HFFc6 (cell line): ENCODE results near the gene KRTAP10-3. TPM values are rescaled to one million over a fixed set of nuclear protein-coding genes. Genes with fewer than 3 reads are reported as not detected.

ENCODE experiments used
- DNase-seq: peaks from one replicate; pipeline ENCODE4 v3.0.0-alpha.2; 2018
- H3K27ac Mint-ChIP-seq: 2 replicates; pipeline ENCODE4 v1.8.0; 2020; ENCODE audit warnings: mild to moderate bottlenecking, mixed read lengths
- H3K27me3 Mint-ChIP-seq: 2 replicates; pipeline ENCODE4 v1.8.0; 2021; ENCODE audit warnings: mild to moderate bottlenecking, moderate library complexity, mixed read lengths; ENCODE audit not compliant: insufficient read depth
- H3K36me3 Mint-ChIP-seq: 2 replicates; pipeline ENCODE4 v1.8.0; 2021; ENCODE audit warnings: low read depth, mixed read lengths
- H3K4me1 Mint-ChIP-seq: 2 replicates; pipeline ENCODE4 v1.8.0; 2020; ENCODE audit warnings: low read depth, mixed read lengths
- H3K4me3 Mint-ChIP-seq: 2 replicates; pipeline ENCODE4 v1.8.0; 2020; ENCODE audit warnings: mild to moderate bottlenecking, moderate library complexity, mixed read lengths
- H3K9me3 Mint-ChIP-seq: 2 replicates; pipeline ENCODE4 v1.8.0; 2020; ENCODE audit warnings: mild to moderate bottlenecking, mixed read lengths
- CTCF ChIP-seq: fragments of 200-600 bp; sonication (generic); IDR thresholded peaks from 2 replicates; pipeline ENCODE4 v1.5.0; 2021; ENCODE audit warnings: antibody characterized with exemption, mild to moderate bottlenecking
- long read RNA-seq: library from polyadenylated mRNA; unstranded; transcript quantifications from one replicate; pipeline ENCODE4 v2.0.0, GENCODE V29; 2019
- total RNA-seq, 6 experiments: library from RNA; stranded (reverse); fragmentation: NEBNext Ultra II Directional; extraction: Animal tissue kit (Norgen Biotek cat#: 25700); gene quantifications; 2 replicates in 1 of 6; 3 replicates in 5 of 6; pipeline ENCODE4 v1.2.3, GENCODE V29; 2021

KRTAP10-3 gene
- total RNA-seq = not detected
- long read RNA-seq = 0 reads

GRCh38 chr21:44558695-44559094 is at the start of gene KRTAP10-3:
TSS of gene KRTAP10-3 (minus strand) at chr21:44558795. CDS start at chr21:44558715, 80 bp downstream.
- Mint-ChIP-seq H3K4me1 (no peaks in the 10 kb centered on the region), H3K4me3 (no peak within 1 kb of the TSS), H3K27me3 (peaks cover 9% of the 10 kb centered on the region), H3K9me3 (no peaks in the 10 kb centered on the region; the same call in 1 of the 2 replicates), H3K27ac (no peak within 1 kb of the TSS), H3K36me3 (no peaks in the 10 kb centered on the region)
- DNase-seq = no peak
- TF ChIP-seq CTCF = no peak

GRCh38 chr21:44606495-44606894 is 47.9 kb upstream of the KRTAP10-3 start:
- peaks cover 5% of the 10 kb centered on the region for H3K36me3 Mint-ChIP-seq
- no peak overlapping the region for H3K4me3 Mint-ChIP-seq
- peaks cover 33% of the 10 kb centered on the region for H3K9me3 Mint-ChIP-seq
- no peak overlapping the region for H3K27ac Mint-ChIP-seq
- H3K4me1 Mint-ChIP-seq = no peaks in the 10 kb centered on the region
- no peak for DNase-seq
- H3K27me3 Mint-ChIP-seq = peaks cover 2% of the 10 kb centered on the region; the same call in 1 of the 2 replicates
- no peak for TF ChIP-seq CTCF

GRCh38 chr21:44603911-44604310 is 45.3 kb upstream of the KRTAP10-3 start:
- Mint-ChIP-seq H3K9me3 (peaks cover 11% of the 10 kb centered on the region), H3K4me1 (no peaks in the 10 kb centered on the region; the same call in 1 of the 2 replicates), H3K4me3 (no peak overlapping the region), H3K27ac (no peak overlapping the region), H3K36me3 (no peaks in the 10 kb centered on the region), H3K27me3 (peaks cover 13% of the 10 kb centered on the region)
- TF ChIP-seq CTCF = no peak
- DNase-seq = no peak

GRCh38 chr21:44603109-44603875 is 44.7 kb upstream of the KRTAP10-3 start:
- Mint-ChIP-seq H3K36me3 (no peaks in the 10 kb centered on the region), H3K27me3 (peaks cover 13% of the 10 kb centered on the region), H3K27ac (no peak overlapping the region), H3K9me3 (peaks cover 11% of the 10 kb centered on the region), H3K4me1 (no peaks in the 10 kb centered on the region; the same call in 1 of the 2 replicates), H3K4me3 (no peak overlapping the region)
- no peak for DNase-seq
- no peak for TF ChIP-seq CTCF

- no peak overlapping the region for H3K27ac Mint-ChIP-seq
- H3K36me3 Mint-ChIP-seq = no peaks in the 10 kb centered on the region
- peaks cover 7% of the 10 kb centered on the region for H3K9me3 Mint-ChIP-seq
- H3K4me3 Mint-ChIP-seq = no peak overlapping the region
- no peak for DNase-seq
- H3K27me3 Mint-ChIP-seq = peaks cover 13% of the 10 kb centered on the region
- no peaks in the 10 kb centered on the region; the same call in 1 of the 2 replicates for H3K4me1 Mint-ChIP-seq
- no peak for TF ChIP-seq CTCF
Measured at GRCh38 chr21:44602463-44602850, 43.9 kb upstream of the KRTAP10-3 start.
